GM04504 (cell line): ENCODE data around the gene ELAVL4.

ENCODE experiments used
- DNase-seq: peaks from one replicate; pipeline ENCODE4 v3.0.0-alpha.2; 2012; ENCODE audit warnings: low read depth

ELAVL4 gene

GRCh38 chr1:50108497-50109059 lies at the start of gene ELAVL4:
ELAVL4 (plus strand) TSS chr1:50108920; CDS start chr1:50109190, 270 bp downstream.
- DNase-seq: no peak

GRCh38 chr1:50060279-50060678 lies 48.4 kb upstream of the ELAVL4 start:
- no peak for DNase-seq

- DNase-seq: no peak
Observed at GRCh38 chr1:50066806-50067205, 41.9 kb upstream of the ELAVL4 start.

- no peak for DNase-seq
Observed at GRCh38 chr1:50074931-50075330, 33.8 kb upstream of the ELAVL4 start.

GRCh38 chr1:50077273-50077672 lies 31.4 kb upstream of the ELAVL4 start:
- no peak for DNase-seq

- DNase-seq: no peak
Observed at GRCh38 chr1:50080904-50081586, 27.7 kb upstream of the ELAVL4 start.

- DNase-seq: no peak
Observed at GRCh38 chr1:50084389-50084788, 24.3 kb upstream of the ELAVL4 start.

GRCh38 chr1:50091068-50091467 lies 17.7 kb upstream of the ELAVL4 start:
- DNase-seq: no peak

- DNase-seq: no peak
Observed at GRCh38 chr1:50095716-50096115, 13.0 kb upstream of the ELAVL4 start.

GRCh38 chr1:50097021-50097679 lies 11.6 kb upstream of the ELAVL4 start:
- no peak for DNase-seq

GRCh38 chr1:50097791-50098190 lies 10.9 kb upstream of the ELAVL4 start:
- no peak for DNase-seq

GRCh38 chr1:50098591-50099021 lies 10.1 kb upstream of the ELAVL4 start:
- no peak for DNase-seq

- no peak for DNase-seq
Observed at GRCh38 chr1:50099654-50100053, 9.1 kb upstream of the ELAVL4 start.

- no peak for DNase-seq
Observed at GRCh38 chr1:50103615-50104081, 5.1 kb upstream of the ELAVL4 start.

GRCh38 chr1:50105433-50105832 lies 3.3 kb upstream of the ELAVL4 start:
- no peak for DNase-seq

- DNase-seq: no peak
Observed at GRCh38 chr1:50106095-50106761, 2.5 kb upstream of the ELAVL4 start.

GRCh38 chr1:50109116-50109515 lies 396 bp downstream of the ELAVL4 start:
- DNase-seq: no peak

- no peak for DNase-seq
Observed at GRCh38 chr1:50109647-50110075, 941 bp downstream of the ELAVL4 start.

GRCh38 chr1:50110151-50110550 lies 1.4 kb downstream of the ELAVL4 start:
- DNase-seq: no peak

GRCh38 chr1:50110656-50111055 lies 1.9 kb downstream of the ELAVL4 start:
- DNase-seq: no peak

GRCh38 chr1:50111503-50111902 lies 2.8 kb downstream of the ELAVL4 start:
- DNase-seq: no peak

- DNase-seq: no peak
Observed at GRCh38 chr1:50112193-50112592, 3.5 kb downstream of the ELAVL4 start.

- DNase-seq: no peak
Observed at GRCh38 chr1:50123071-50123470, 14.4 kb downstream of the ELAVL4 start.
